B cell (primary cell): ENCODE measurements around the gene REST.

Experiments used
- CTCF ChIP-seq: fragments of 200-600 bp; IDR thresholded peaks from one replicate; pipeline ENCODE4 v1.8.0; 2022; ENCODE audit warnings: antibody characterized with exemption, mild to moderate bottlenecking
- EZH2 ChIP-seq: IDR thresholded peaks from 2 replicates; pipeline ENCODE4 v1.6.1; 2012; ENCODE audit warnings: borderline replicate concordance, low read depth, mild to moderate bottlenecking, moderate library complexity, low read length; ENCODE audit not compliant: insufficient read depth, poor library complexity, severe bottlenecking

DNA sequence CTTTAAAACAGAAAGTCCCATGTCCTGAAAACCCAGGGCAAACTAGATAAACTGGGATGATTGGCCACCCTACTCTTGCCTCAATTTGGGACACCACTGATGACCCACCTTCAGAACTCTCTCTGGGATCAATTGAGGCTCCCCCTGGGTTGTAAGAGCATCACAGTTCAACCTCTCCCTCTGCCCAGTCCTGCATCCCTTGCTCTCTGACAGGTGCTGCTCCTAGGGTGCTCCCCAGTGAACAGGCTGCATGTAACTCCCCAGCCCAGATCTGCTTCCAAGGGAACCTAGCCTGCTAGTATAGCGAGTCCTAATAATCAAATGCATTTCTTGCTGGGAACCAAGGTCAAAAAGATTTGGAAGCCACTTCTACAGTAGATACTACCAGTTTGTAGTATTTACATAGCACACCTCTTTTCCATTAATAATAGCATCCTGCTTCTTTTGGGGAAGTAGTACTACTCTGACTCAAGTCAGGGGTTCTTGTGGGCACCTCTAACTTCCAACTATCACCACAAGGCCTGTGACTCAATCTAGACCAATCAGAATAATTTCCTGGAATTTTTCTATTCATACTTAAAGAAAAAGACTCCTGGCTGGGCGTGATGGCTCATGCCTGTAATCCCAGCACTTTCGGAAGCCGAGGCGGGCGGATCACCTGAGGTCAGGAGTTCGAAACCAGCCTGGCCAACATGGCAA, 44.1 kb upstream of the REST start:
- TF ChIP-seq CTCF, result no peak
- no peak for TF ChIP-seq EZH2
